HS-5 (cell line): Measurements from ENCODE around the gene VAPA.
"Not testable (repeated sequence)": the region's sequence is repeated elsewhere in the genome, so short reads cannot be mapped to it uniquely, and the experiment has no call there.

ENCODE experiments used
- DNase-seq: peaks from one replicate; pipeline ENCODE4 v3.0.0-alpha.2; 2012; ENCODE audit warnings: low read depth

Gene VAPA

GRCh38 chr18:9886005-9886348 is 27.8 kb upstream of the VAPA start:
- no peak for DNase-seq

GRCh38 chr18:9887992-9888391 is 25.8 kb upstream of the VAPA start:
- no peak for DNase-seq

- DNase-seq = no peak
Measured at GRCh38 chr18:9890196-9890595, 23.6 kb upstream of the VAPA start.

GRCh38 chr18:9890957-9891356 is 22.9 kb upstream of the VAPA start:
- no peak for DNase-seq

- DNase-seq = not testable (repeated sequence)
Measured at GRCh38 chr18:9891515-9891914, 22.3 kb upstream of the VAPA start.

- no peak for DNase-seq
Measured at GRCh38 chr18:9894454-9895068, 19.3 kb upstream of the VAPA start.

- DNase-seq = no peak
Measured at GRCh38 chr18:9897129-9897528, 16.7 kb upstream of the VAPA start.

- not testable (repeated sequence) for DNase-seq
Measured at GRCh38 chr18:9897787-9898291, 16.0 kb upstream of the VAPA start.

- no peak for DNase-seq
Measured at GRCh38 chr18:9898792-9899549, 14.8 kb upstream of the VAPA start.

GRCh38 chr18:9899550-9899930 is 14.3 kb upstream of the VAPA start:
- not testable (repeated sequence) for DNase-seq

- no peak for DNase-seq
Measured at GRCh38 chr18:9900699-9901098, 13.1 kb upstream of the VAPA start.

- DNase-seq = no peak
Measured at GRCh38 chr18:9901377-9901776, 12.4 kb upstream of the VAPA start.

- DNase-seq = not testable (repeated sequence)
Measured at GRCh38 chr18:9902264-9902663, 11.6 kb upstream of the VAPA start.

- DNase-seq = no peak
Measured at GRCh38 chr18:9902832-9903231, 11.0 kb upstream of the VAPA start.

GRCh38 chr18:9905401-9905922 is 8.4 kb upstream of the VAPA start:
- no peak for DNase-seq

- no peak for DNase-seq
Measured at GRCh38 chr18:9906481-9906880, 7.3 kb upstream of the VAPA start.

GRCh38 chr18:9907867-9908266 is 5.9 kb upstream of the VAPA start:
- DNase-seq = no peak

GRCh38 chr18:9910071-9910470 is 3.7 kb upstream of the VAPA start:
- DNase-seq = no peak

GRCh38 chr18:9910661-9911060 is 3.2 kb upstream of the VAPA start:
- no peak for DNase-seq

GRCh38 chr18:9911226-9911625 is 2.6 kb upstream of the VAPA start:
- no peak for DNase-seq

GRCh38 chr18:9912285-9912684 is 1.5 kb upstream of the VAPA start:
- not testable (repeated sequence) for DNase-seq

GRCh38 chr18:9913151-9913525 is 678 bp upstream of the VAPA start:
- DNase-seq = no peak

GRCh38 chr18:9914334-9914583 is 443 bp downstream of the VAPA start:
- no peak for DNase-seq
